GM19351 (cell line): ENCODE data around the gene PRUNE2.
"Not testable (repeated sequence)": the region's sequence is repeated elsewhere in the genome, so short reads cannot be mapped to it uniquely, and the experiment has no call there.

ENCODE experiments used
- ATAC-seq: cut with Tn5 transposase; IDR thresholded peaks from one replicate; pipeline ENCODE4 v1.9.1; 2021; ENCODE audit warnings: mild to moderate bottlenecking, moderate library complexity; ENCODE audit not compliant: unreplicated experiment

Gene PRUNE2

GRCh38 chr9:76676857-76677256, 229.1 kb downstream of the PRUNE2 start:
- no peak for ATAC-seq

GRCh38 chr9:76667521-76667957, 238.4 kb downstream of the PRUNE2 start:
- no peak for ATAC-seq

GRCh38 chr9:76665966-76666365, 239.9 kb downstream of the PRUNE2 start:
- not testable (repeated sequence) for ATAC-seq

- no peak for ATAC-seq
Observed at GRCh38 chr9:76665458-76665857, 240.5 kb downstream of the PRUNE2 start.

GRCh38 chr9:76664120-76664519, 241.8 kb downstream of the PRUNE2 start:
- ATAC-seq, result no peak

GRCh38 chr9:76662476-76663281, 243.2 kb downstream of the PRUNE2 start:
- ATAC-seq, result no peak

GRCh38 chr9:76658510-76659231, 247.2 kb downstream of the PRUNE2 start:
- ATAC-seq, result peak; percentile 95

GRCh38 chr9:76657265-76657664, 248.6 kb downstream of the PRUNE2 start:
- ATAC-seq, result no peak

- no peak for ATAC-seq
Observed at GRCh38 chr9:76655971-76656370, 249.9 kb downstream of the PRUNE2 start.

- ATAC-seq, result no peak
Observed at GRCh38 chr9:76655121-76655541, 250.8 kb downstream of the PRUNE2 start.

GRCh38 chr9:76654575-76654974, 251.3 kb downstream of the PRUNE2 start:
- ATAC-seq, result no peak

GRCh38 chr9:76654051-76654461, 251.9 kb downstream of the PRUNE2 start:
- no peak for ATAC-seq

GRCh38 chr9:76652894-76653293, 253.0 kb downstream of the PRUNE2 start:
- peak; percentile 67 for ATAC-seq

GRCh38 chr9:76651119-76651705, 254.7 kb downstream of the PRUNE2 start:
- peak; percentile 60 for ATAC-seq

- ATAC-seq, result no peak
Observed at GRCh38 chr9:76650692-76651091, 255.2 kb downstream of the PRUNE2 start.

GRCh38 chr9:76649894-76650293, 256.0 kb downstream of the PRUNE2 start:
- no peak for ATAC-seq

GRCh38 chr9:76646249-76646648, 259.7 kb downstream of the PRUNE2 start:
- ATAC-seq, result no peak

GRCh38 chr9:76644647-76645250, 261.2 kb downstream of the PRUNE2 start:
- ATAC-seq, result no peak

GRCh38 chr9:76644171-76644570, 261.7 kb downstream of the PRUNE2 start:
- peak; percentile 27 for ATAC-seq

- peak; percentile 97 for ATAC-seq
Observed at GRCh38 chr9:76643399-76644117, 262.4 kb downstream of the PRUNE2 start.
